ENCODE measurements around the gene SMC1B. TPM values are rescaled to one million over a fixed set of nuclear protein-coding genes. Genes with fewer than 3 reads are reported as not detected.
"Not testable (repeated sequence)": the region's sequence is repeated elsewhere in the genome, so short reads cannot be mapped to it uniquely, and the experiment has no call there.

Gene SMC1B
- total and polyA plus RNA-seq, 5 donors = not detected

- no peak overlapping the region for H3K27ac ChIP-seq (ENCODE audit: low read length)
- H3K9me3 ChIP-seq (ENCODE audit: control insufficient read depth, low read length) = no peaks in the 10 kb centered on the region
- H3K4me1 ChIP-seq (ENCODE audit: control insufficient read depth, insufficient read depth, low read length) = no peaks in the 10 kb centered on the region
- 82% methylated on average over 9 of the region's 9 CpGs for WGBS
- no peak for DNase-seq
- no peak overlapping the region for H3K4me3 ChIP-seq (ENCODE audit: low read length)
- intact Hi-C loops (cut with DNase I) = no loop called here
- no peaks in the 10 kb centered on the region for H3K27me3 ChIP-seq (ENCODE audit: control insufficient read depth, insufficient read depth)
- ATAC-seq = no peak
These were observed 117.9 kb downstream of the SMC1B start for GRCh38 chr22:45295492-45295891.

- WGBS = 93% methylated on average over 6 of the region's 6 CpGs
- H3K4me3 ChIP-seq (ENCODE audit: low read length); ATAC-seq; H3K27ac ChIP-seq (ENCODE audit: low read length); H3K4me1 ChIP-seq (ENCODE audit: control insufficient read depth, insufficient read depth, low read length); H3K9me3 ChIP-seq (ENCODE audit: control insufficient read depth, low read length); DNase-seq; intact Hi-C loops (cut with DNase I); H3K27me3 ChIP-seq (ENCODE audit: control insufficient read depth, insufficient read depth): not testable (repeated sequence)
These were observed 118.4 kb downstream of the SMC1B start for GRCh38 chr22:45295004-45295403.

Other genes starting within 250 kb of the SMC1B start
- 10 to 100 TPM; 15.3 to 24.8 (median 19.7) TPM for gene NUP50, start 249.7 kb downstream of the SMC1B start, total RNA-seq
- 5.8 TPM for gene NUP50, start 249.7 kb downstream of the SMC1B start, polyA plus RNA-seq
- gene KIAA0930, start 172.7 kb downstream of the SMC1B start, total RNA-seq = 10 to 100 TPM; 23.3 to 34.1 (median 25.6) TPM
- 14.8 TPM for gene KIAA0930, start 172.7 kb downstream of the SMC1B start, polyA plus RNA-seq
- not detected for gene UPK3A, start 128.7 kb downstream of the SMC1B start, total RNA-seq
- gene UPK3A, start 128.7 kb downstream of the SMC1B start, polyA plus RNA-seq = not detected
- 10 to 100 TPM; 26.5 to 31.8 (median 28.4) TPM for gene FAM118A, start 103.7 kb downstream of the SMC1B start, total RNA-seq
- gene FAM118A, start 103.7 kb downstream of the SMC1B start, polyA plus RNA-seq = 21.1 TPM
- under 1 TPM in 1 of 4 donors, not detected in 3; 0.29 TPM for gene RIBC2, start 94 bp upstream of the SMC1B start, total RNA-seq
- gene RIBC2, start 94 bp upstream of the SMC1B start, polyA plus RNA-seq = 0.16 TPM
- 100 to 1,000 TPM; 286 to 456 (median 397) TPM for gene FBLN1, start 89.3 kb upstream of the SMC1B start, total RNA-seq
- 228 TPM for gene FBLN1, start 89.3 kb upstream of the SMC1B start, polyA plus RNA-seq